ENCODE data around the gene PSG6. TPM values are rescaled to one million over a fixed set of nuclear protein-coding genes. Genes with fewer than 3 reads are reported as not detected.
"Not testable (repeated sequence)": the region's sequence is repeated elsewhere in the genome, so short reads cannot be mapped to it uniquely, and the experiment has no call there.

PSG6 gene
- total RNA-seq, 2 experiments from 2014 or later: not detected

GRCh38 chr19:42923106-42923505, 5.4 kb upstream of the PSG6 start:
- DNase-seq; H3K4me3 Mint-ChIP-seq; H3K27me3 Mint-ChIP-seq; H3K36me3 Mint-ChIP-seq; H3K9me3 Mint-ChIP-seq; H3K4me1 Mint-ChIP-seq; POLR2A ChIA-PET; H3K27ac Mint-ChIP-seq; ATAC-seq (ENCODE audit: low read depth): not testable (repeated sequence)

GRCh38 chr19:42920971-42921370, 3.3 kb upstream of the PSG6 start:
- H3K4me1 Mint-ChIP-seq; H3K36me3 Mint-ChIP-seq; H3K27ac Mint-ChIP-seq; H3K9me3 Mint-ChIP-seq; H3K27me3 Mint-ChIP-seq; POLR2A ChIA-PET; DNase-seq; H3K4me3 Mint-ChIP-seq; ATAC-seq (ENCODE audit: low read depth): not testable (repeated sequence)

- DNase-seq (no peak), ATAC-seq (ENCODE audit: low read depth) (no peak)
- no peak overlapping the region for H3K27ac Mint-ChIP-seq
- no peak overlapping the region for H3K4me3 Mint-ChIP-seq
- H3K4me1 Mint-ChIP-seq: no peaks in the 10 kb centered on the region
- POLR2A ChIA-PET: no interaction called here
- H3K27me3 Mint-ChIP-seq: peaks cover 3% of the 10 kb centered on the region
- no peaks in the 10 kb centered on the region for H3K36me3 Mint-ChIP-seq
- no peaks in the 10 kb centered on the region for H3K9me3 Mint-ChIP-seq
Measured at GRCh38 chr19:42919757-42920079, 2.0 kb upstream of the PSG6 start.

DNA sequence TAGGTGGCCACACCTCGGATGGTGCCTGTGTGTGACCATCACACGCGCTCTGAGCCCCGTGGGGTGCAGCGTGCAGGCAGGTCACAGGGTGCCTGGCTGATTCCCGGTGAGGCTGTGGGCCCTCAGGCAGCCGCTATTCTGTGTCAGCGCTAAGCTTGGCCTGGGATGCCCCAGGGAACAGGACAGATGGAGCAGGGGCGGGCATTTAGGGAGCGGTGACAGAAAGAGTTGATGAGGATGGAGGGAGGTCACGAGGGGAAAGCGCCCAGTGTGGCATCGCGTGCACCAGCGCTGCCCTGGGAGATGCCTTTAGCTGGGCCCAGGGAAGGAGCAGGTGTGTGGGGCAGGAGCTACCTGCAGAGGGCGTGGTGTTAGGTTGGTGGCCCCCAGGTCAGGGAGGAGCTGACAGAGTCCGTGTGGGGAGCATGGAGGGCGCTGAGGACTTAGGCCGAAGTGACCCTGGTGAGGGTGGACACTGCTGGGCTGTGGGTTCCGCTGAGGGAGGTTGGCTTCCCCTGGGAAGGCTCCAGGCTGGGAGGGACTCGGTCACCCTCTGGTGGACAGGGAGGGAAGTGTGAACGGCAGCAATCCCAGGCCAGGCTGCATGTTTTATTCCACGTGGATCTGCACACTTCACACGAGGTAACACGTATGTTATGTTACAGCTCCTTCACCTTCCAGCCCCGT, 1.5 kb upstream of the PSG6 start:
- H3K27me3 Mint-ChIP-seq; H3K9me3 Mint-ChIP-seq; DNase-seq; ATAC-seq (ENCODE audit: low read depth); H3K4me3 Mint-ChIP-seq; H3K36me3 Mint-ChIP-seq; H3K27ac Mint-ChIP-seq; H3K4me1 Mint-ChIP-seq; POLR2A ChIA-PET: not testable (repeated sequence)

DNA sequence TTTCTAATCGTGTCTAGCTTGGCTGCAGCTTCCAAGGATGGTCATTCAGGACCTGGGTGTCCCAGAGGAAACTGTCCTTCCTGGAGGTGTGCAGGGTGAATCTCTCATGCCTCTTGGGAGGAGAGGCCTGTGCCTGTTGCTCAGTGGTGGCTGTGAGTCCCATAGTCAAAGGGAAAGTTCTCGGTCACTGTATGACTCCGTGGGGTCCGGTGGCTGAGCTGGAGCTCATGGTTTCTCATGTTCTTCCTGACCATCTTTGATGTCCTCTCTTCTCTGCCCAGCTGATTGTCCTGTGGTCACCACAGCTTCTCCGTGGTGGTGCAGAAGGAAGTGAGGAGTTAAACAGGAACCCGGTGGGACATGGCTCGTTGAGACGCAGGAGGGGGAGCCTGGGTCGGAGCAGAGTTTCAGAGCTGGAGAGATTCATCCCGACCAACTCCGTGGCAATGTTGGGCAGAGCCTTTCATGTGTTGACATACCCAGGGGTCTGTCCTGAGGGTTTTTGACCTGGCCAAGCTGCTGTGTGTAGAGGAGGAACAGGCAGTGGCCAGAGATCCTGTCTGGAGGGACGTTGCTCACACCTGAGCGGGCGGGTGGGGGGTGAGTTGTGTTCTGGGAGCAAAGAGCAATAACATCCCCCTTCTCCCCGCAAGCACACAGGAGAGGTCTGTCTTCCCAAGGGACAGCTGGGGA, 829 bp upstream of the PSG6 start:
- H3K36me3 Mint-ChIP-seq; DNase-seq; H3K9me3 Mint-ChIP-seq; POLR2A ChIA-PET; H3K4me1 Mint-ChIP-seq; H3K27ac Mint-ChIP-seq; H3K27me3 Mint-ChIP-seq; H3K4me3 Mint-ChIP-seq; ATAC-seq (ENCODE audit: low read depth): not testable (repeated sequence)

- H3K27ac Mint-ChIP-seq; H3K27me3 Mint-ChIP-seq; H3K4me3 Mint-ChIP-seq; DNase-seq; POLR2A ChIA-PET; H3K9me3 Mint-ChIP-seq; H3K36me3 Mint-ChIP-seq; ATAC-seq (ENCODE audit: low read depth); H3K4me1 Mint-ChIP-seq: not testable (repeated sequence)
Measured at GRCh38 chr19:42916931-42917330, 763 bp downstream of the PSG6 start.

GRCh38 chr19:42913516-42913915, 4.2 kb downstream of the PSG6 start:
- H3K36me3 Mint-ChIP-seq; H3K27ac Mint-ChIP-seq; H3K4me1 Mint-ChIP-seq; H3K4me3 Mint-ChIP-seq; H3K9me3 Mint-ChIP-seq; H3K27me3 Mint-ChIP-seq; POLR2A ChIA-PET; DNase-seq; ATAC-seq (ENCODE audit: low read depth): not testable (repeated sequence)

- H3K27ac Mint-ChIP-seq; H3K36me3 Mint-ChIP-seq; POLR2A ChIA-PET; H3K4me1 Mint-ChIP-seq; H3K9me3 Mint-ChIP-seq; ATAC-seq (ENCODE audit: low read depth); DNase-seq; H3K27me3 Mint-ChIP-seq; H3K4me3 Mint-ChIP-seq: not testable (repeated sequence)
Measured at GRCh38 chr19:42912941-42913340, 4.8 kb downstream of the PSG6 start.

DNA sequence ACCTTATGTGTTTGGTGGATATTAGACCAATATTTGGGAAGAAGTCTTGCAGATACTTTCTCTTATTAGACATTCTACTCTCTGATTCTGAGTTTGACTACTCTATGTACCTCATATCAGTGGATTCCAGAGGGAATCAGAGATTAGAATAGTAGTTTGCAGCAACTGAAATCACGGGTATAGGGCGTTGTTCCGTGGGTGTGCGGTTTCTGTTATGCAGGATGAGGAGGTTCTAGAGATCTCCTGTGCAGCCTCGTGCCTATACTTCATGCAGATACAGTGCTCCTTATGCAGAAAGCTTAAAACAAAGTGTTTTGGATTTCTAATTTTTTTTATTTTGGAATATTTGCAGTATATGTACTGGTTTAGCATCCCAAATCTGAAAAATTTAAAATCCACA, 6.0 kb downstream of the PSG6 start:
- H3K27ac Mint-ChIP-seq; DNase-seq; H3K4me1 Mint-ChIP-seq; H3K9me3 Mint-ChIP-seq; ATAC-seq (ENCODE audit: low read depth); H3K27me3 Mint-ChIP-seq; H3K4me3 Mint-ChIP-seq; H3K36me3 Mint-ChIP-seq; POLR2A ChIA-PET: not testable (repeated sequence)

GRCh38 chr19:42906162-42906561, 11.5 kb downstream of the PSG6 start:
- H3K4me1 Mint-ChIP-seq; DNase-seq; H3K4me3 Mint-ChIP-seq; POLR2A ChIA-PET; H3K36me3 Mint-ChIP-seq; H3K27ac Mint-ChIP-seq; ATAC-seq (ENCODE audit: low read depth); H3K9me3 Mint-ChIP-seq: not testable (repeated sequence)
- H3K27me3 Mint-ChIP-seq: peaks cover 14% of the 10 kb centered on the region

DNA sequence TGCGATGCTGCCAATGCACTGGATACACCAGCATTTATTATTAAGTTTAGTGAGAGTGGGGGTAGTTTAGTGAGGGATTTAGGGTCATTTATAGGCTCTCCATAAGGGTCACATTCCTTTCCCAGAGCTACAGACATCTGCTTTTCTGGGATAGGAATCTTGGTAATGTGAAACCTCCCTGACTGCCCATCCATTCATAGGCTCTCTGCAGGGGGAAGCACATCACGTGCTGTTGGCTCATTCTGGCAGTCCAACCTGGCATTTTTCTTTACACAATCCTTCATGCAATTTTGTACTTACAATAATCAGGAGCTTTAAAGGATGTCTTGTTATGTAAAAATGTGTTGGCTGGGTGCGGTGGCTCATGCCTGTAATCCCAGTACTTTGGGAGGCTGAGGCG, 17.1 kb downstream of the PSG6 start:
- H3K27ac Mint-ChIP-seq; H3K4me1 Mint-ChIP-seq; H3K4me3 Mint-ChIP-seq; POLR2A ChIA-PET; H3K36me3 Mint-ChIP-seq; DNase-seq; ATAC-seq (ENCODE audit: low read depth); H3K9me3 Mint-ChIP-seq: not testable (repeated sequence)
- peaks cover 16% of the 10 kb centered on the region for H3K27me3 Mint-ChIP-seq

DNA sequence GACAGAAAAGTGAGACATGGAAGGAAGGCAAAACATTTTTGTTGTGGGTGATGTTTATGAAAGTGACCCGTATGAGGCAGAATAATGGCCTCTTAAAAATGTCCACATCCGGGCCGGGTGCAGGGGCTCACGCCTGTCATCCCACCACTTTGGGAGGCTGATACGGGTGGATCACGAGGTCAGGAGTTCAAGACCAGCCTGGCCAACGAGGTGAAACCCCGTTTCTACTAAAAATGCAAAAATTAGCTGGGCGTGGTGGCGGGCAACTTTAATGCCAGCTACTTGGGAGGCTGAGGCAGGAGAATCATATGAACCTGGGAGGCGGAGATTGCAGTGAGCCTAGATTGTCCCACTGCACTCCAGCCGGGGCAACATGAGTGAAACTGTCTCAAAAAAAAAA, 18.0 kb downstream of the PSG6 start:
- H3K4me1 Mint-ChIP-seq; DNase-seq; POLR2A ChIA-PET; H3K9me3 Mint-ChIP-seq; H3K27ac Mint-ChIP-seq; ATAC-seq (ENCODE audit: low read depth); H3K36me3 Mint-ChIP-seq; H3K4me3 Mint-ChIP-seq: not testable (repeated sequence)
- H3K27me3 Mint-ChIP-seq: peaks cover 13% of the 10 kb centered on the region

- DNase-seq; ATAC-seq (ENCODE audit: low read depth); H3K9me3 Mint-ChIP-seq; H3K27ac Mint-ChIP-seq; POLR2A ChIA-PET; H3K4me1 Mint-ChIP-seq; H3K4me3 Mint-ChIP-seq; H3K36me3 Mint-ChIP-seq: not testable (repeated sequence)
- peaks cover 12% of the 10 kb centered on the region for H3K27me3 Mint-ChIP-seq
Measured at GRCh38 chr19:42899110-42899509, 18.6 kb downstream of the PSG6 start.

DNA sequence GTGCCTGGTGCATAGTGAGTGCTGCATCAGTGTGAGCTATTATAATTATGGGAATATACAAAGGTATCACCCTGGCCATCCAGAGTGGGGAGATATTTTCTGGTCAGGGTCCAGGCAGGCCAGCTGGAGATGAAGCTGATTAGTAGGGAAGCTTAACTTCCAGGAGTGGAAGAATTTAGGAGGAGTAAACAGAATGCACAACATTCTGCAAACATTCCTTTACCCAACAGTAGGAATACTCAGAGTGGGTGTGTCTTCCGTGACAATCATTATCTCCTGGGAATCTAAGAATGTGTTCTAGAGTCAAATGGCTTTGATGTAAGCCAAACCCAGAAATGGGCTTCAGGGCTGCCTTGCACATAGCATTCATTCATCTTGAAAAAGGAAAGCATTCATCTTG, 19.0 kb downstream of the PSG6 start:
- H3K4me1 Mint-ChIP-seq; H3K36me3 Mint-ChIP-seq; POLR2A ChIA-PET; DNase-seq; H3K27ac Mint-ChIP-seq; H3K9me3 Mint-ChIP-seq; ATAC-seq (ENCODE audit: low read depth); H3K4me3 Mint-ChIP-seq: not testable (repeated sequence)
- H3K27me3 Mint-ChIP-seq: peaks cover 12% of the 10 kb centered on the region

Measured in activated naive CD8-positive, alpha-beta T cell treated with anti-CD3 and anti-CD28 coated beads, Interleukin-2, amount 10 ng/mL, durations not matched to agents 7 days and 5 days (primary cell).